ENCODE data around the gene SLC37A2. TPM values are rescaled to one million over a fixed set of nuclear protein-coding genes. Genes with fewer than 3 reads are reported as not detected.
"Not testable (repeated sequence)": the region's sequence is repeated elsewhere in the genome, so short reads cannot be mapped to it uniquely, and the experiment has no call there.

Gene SLC37A2
- 1 to 10 TPM in 1 of 2 experiments, under 1 TPM in 1; 0.91 to 1.1 TPM for total RNA-seq

DNA sequence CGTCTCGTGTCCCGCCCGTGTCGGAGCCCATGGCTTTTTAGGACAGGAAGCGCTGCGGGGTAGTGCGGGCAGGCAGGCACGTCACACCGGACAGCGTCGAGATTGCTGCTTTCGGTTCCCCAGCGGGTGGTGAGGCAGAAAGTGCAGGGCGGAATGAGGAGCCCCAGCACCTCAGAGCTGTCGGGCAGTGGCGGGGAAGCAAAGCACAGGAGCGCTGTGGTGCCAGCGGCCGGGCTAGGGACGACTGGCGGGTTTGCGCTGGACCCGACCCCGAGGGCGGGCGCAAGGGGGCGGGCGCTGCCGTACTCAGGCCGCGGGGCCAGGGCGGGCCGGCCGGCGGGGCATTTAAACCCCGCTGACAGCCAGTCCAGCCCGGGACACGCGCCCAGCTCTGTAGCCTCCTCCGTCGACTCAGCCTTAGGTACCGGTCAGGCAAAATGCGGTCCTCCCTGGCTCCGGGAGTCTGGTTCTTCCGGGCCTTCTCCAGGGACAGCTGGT, at the start of gene SLC37A2:
Gene SLC37A2, plus strand, starts transcription at position 375 of the 498 bp plus-strand sequence. Its CDS starts 63 bp downstream, at position 438.
- Mint-ChIP-seq H3K27ac (no peak within 1 kb of the TSS), H3K4me1 (peaks cover 9% of the 10 kb centered on the region), H3K36me3 (no peaks in the 10 kb centered on the region), H3K27me3 (peaks cover 45% of the 10 kb centered on the region), H3K4me3 (peak within 1 kb of the TSS; percentile 81), H3K9me3 (ENCODE audit: low read depth) (no peaks in the 10 kb centered on the region)
- ATAC-seq = peak; percentile 92
- CTCF ChIA-PET = interaction anchor here (0.8 to 1.0 kb wide), 2 partner anchors 61 to 79 kb away, joined by 3 to 5 read pairs; no protein-coding TSS in a partner anchor
- DNase-seq = peak; percentile 81

DNA sequence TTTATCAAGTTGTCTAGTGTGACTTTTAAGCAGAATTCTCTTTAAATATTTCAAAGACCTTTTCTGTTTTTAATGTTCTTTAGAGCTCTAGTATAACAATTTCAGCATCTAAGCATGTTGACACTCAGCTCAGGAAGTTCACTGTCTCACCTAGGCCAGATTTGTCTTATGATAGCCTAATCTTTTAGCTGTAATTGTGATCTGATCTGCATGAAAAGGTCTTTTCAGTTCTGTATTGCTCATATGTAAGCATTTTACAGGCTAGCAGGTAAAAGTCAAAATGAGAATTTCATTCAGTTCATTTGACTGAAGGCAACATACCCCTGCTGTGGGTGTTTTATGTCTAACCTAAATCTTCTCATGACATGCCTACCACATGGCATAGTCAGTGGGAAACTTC, 46.7 kb upstream of the SLC37A2 start:
- Mint-ChIP-seq H3K36me3 (peaks cover 15% of the 10 kb centered on the region), H3K4me1 (no peaks in the 10 kb centered on the region), H3K27me3 (no peaks in the 10 kb centered on the region), H3K27ac (no peak overlapping the region), H3K9me3 (ENCODE audit: low read depth) (peaks cover 7% of the 10 kb centered on the region), H3K4me3 (no peak overlapping the region)
- no peak for DNase-seq
- no peak for ATAC-seq
- CTCF ChIA-PET = no interaction called here

DNA sequence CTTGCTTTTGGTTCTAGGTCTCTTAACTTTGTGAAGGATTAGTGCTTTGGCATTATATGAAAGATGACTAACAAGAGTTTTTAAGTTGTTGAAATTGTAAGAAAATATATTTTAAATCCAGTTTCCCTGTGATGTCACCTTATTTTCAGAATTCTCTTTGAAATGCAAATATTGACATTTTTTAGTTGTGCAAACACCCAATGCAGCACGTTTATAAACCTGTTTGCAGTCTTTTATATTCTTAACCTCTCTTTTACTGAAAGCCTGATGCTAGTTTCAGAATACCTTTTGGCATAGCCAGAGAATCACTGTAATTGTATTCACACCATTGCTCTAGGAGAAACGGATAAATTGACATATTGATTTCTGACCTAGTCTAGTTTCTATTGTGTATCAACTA, 42.8 kb upstream of the SLC37A2 start:
- DNase-seq = no peak
- Mint-ChIP-seq H3K4me1 (no peaks in the 10 kb centered on the region), H3K36me3 (no peaks in the 10 kb centered on the region), H3K27me3 (no peaks in the 10 kb centered on the region), H3K27ac (no peak overlapping the region), H3K9me3 (ENCODE audit: low read depth) (no peaks in the 10 kb centered on the region), H3K4me3 (no peak overlapping the region)
- CTCF ChIA-PET = no interaction called here
- ATAC-seq = no peak

DNA sequence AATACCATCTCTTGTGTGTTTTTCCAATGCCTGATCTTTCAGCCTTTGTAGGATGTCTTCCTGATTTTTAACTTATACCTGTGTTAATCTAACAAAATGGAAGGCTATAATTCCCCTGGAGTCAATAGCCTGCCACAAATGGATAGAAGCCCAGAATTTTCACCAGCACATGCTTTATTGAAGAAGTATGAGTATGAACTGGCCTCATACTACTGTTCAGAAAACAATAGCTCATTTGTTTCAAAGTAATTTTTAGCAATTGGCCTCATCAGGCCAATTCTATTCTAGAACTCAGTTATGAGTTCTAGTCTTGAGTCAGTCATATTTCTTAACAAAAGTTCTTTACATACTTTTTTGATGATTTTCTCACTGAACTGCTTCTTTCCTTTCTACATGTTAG, 40.6 kb upstream of the SLC37A2 start:
- ATAC-seq (no peak), DNase-seq (no peak)
- Mint-ChIP-seq H3K4me1 (no peaks in the 10 kb centered on the region), H3K36me3 (no peaks in the 10 kb centered on the region), H3K9me3 (ENCODE audit: low read depth) (no peaks in the 10 kb centered on the region), H3K27me3 (no peaks in the 10 kb centered on the region), H3K27ac (no peak overlapping the region), H3K4me3 (no peak overlapping the region)
- CTCF ChIA-PET = no interaction called here

DNA sequence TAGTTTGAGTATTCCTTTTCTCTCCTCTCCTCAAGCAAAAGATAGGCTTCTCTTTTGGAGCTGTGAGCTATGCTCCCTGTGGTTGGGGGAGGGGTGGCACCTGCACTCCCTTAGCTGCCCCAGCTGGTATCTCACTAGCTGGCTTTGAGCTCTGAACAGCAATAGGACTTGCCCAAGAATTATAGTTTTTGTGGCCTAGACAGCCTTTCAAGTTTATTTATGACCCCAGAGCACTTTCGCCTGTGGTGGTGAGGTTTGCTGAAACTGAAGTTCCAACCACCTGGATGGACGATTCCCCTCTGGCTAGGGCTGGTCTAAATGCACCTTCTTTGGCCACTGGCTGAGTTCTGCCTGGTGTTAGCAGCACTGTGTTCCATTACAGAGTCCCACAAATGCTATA, 37.1 kb upstream of the SLC37A2 start:
- Mint-ChIP-seq H3K27me3 (no peaks in the 10 kb centered on the region), H3K27ac (no peak overlapping the region), H3K36me3 (peaks cover 10% of the 10 kb centered on the region), H3K4me1 (no peaks in the 10 kb centered on the region), H3K4me3 (no peak overlapping the region), H3K9me3 (ENCODE audit: low read depth) (no peaks in the 10 kb centered on the region)
- CTCF ChIA-PET = no interaction called here
- ATAC-seq = no peak
- DNase-seq = no peak

DNA sequence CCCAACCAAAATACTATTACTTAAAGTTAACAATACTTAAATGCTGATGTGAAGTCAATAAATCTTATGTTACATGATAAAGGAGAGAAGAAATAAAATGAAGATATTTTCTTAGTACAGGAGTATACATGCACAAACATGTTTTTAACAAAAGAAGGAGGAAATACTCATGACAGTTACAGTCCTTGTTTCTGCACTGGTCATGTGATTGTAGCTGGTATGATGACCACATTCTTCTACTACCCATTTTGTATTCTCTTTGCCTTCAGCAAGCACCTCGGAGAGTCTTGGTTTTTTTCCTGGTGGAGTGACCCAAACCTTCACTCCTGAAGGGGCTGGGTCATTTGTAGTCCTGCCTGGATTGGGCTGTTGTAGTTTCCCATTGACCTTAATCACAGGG, 33.7 kb upstream of the SLC37A2 start:
- ATAC-seq; DNase-seq; CTCF ChIA-PET; H3K27me3 Mint-ChIP-seq; H3K9me3 Mint-ChIP-seq (ENCODE audit: low read depth); H3K4me3 Mint-ChIP-seq; H3K27ac Mint-ChIP-seq; H3K4me1 Mint-ChIP-seq: not testable (repeated sequence)
- peaks cover 22% of the 10 kb centered on the region for H3K36me3 Mint-ChIP-seq

DNA sequence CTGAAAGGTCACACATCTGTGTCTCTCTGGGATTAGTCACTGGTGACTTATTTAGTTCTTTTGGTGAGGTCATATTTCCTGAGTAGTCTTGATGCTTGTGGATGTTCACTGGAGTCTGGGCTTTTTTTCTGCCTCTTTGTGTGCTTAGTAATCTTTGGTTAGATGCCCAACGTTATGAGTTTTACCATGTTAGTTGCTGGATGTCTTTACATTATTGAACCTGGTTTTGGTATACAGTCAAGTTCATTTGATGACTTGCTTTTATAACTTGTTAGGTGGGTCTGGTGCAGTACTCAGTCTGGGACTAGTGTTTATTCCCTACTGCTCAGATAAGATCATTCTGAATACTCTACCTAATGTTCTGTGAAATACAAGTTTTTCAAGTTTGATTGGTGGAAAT, 26.2 kb upstream of the SLC37A2 start:
- ATAC-seq (peak; percentile 82), DNase-seq (no peak)
- H3K4me3 Mint-ChIP-seq = no peak overlapping the region
- no peak overlapping the region for H3K27ac Mint-ChIP-seq
- H3K36me3 Mint-ChIP-seq = peaks cover 20% of the 10 kb centered on the region
- CTCF ChIA-PET = no interaction called here
- H3K4me1 Mint-ChIP-seq = peaks cover 13% of the 10 kb centered on the region
- peaks cover 6% of the 10 kb centered on the region for H3K9me3 Mint-ChIP-seq (ENCODE audit: low read depth)
- no peaks in the 10 kb centered on the region for H3K27me3 Mint-ChIP-seq

DNA sequence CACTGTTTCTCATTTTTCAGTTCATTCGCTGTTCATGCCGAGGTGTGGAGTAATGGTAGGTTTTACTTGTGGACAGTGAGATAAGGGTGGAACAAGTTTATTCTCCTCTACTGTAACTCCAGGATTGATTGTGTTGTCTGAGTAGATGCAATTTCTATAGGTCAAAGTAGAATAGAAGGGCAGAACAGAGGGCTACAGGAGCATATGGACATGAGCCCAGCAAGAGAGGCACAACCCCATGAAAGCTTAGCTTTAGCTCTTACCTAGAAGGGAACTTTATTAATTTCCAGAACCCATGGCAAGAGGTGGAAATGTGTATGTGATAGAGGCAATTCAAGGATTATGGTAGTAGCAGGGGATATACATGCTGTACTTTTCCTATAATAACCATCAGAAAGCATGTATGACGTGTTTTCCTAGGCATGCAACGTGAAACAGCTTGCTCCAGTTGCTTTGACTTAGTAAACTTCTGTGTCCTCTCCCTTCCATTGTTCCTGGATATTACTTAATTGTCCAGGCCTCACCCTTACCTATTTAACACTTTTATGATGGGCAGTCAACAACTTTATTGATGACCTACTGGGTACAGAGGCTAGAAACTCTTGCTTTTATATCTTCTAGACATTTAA, 13.8 kb upstream of the SLC37A2 start:
- ATAC-seq = no peak
- DNase-seq = no peak
- Mint-ChIP-seq H3K4me3 (no peak overlapping the region), H3K27me3 (peaks cover 2% of the 10 kb centered on the region), H3K4me1 (peaks cover 11% of the 10 kb centered on the region), H3K9me3 (ENCODE audit: low read depth) (no peaks in the 10 kb centered on the region), H3K36me3 (peaks cover 3% of the 10 kb centered on the region), H3K27ac (no peak overlapping the region)
- CTCF ChIA-PET = no interaction called here

DNA sequence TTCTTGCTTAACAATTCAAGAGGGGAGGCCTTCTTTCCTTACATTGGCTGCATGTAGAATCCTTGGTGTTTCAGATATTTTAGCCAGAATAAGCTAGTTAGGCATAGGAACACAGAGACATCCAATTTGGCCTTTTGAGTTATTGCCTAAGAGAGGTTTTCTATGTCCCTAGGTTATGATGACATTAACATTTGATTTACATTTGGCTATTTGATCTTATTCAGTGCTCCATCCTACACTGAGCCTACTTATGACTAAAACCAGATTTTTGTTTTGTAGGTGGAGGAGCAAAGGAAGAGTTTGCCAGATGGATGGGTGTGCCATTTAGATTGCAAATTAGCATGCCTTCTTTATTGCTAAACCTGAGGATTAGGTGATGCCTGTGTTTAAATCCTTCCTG, 11.1 kb upstream of the SLC37A2 start:
- no peak overlapping the region for H3K4me3 Mint-ChIP-seq
- CTCF ChIA-PET = interaction anchor here (1.3 kb wide), 1 partner anchor 90 kb away, joined by 3 read pairs; no protein-coding TSS in a partner anchor
- no peaks in the 10 kb centered on the region for H3K9me3 Mint-ChIP-seq (ENCODE audit: low read depth)
- H3K27ac Mint-ChIP-seq = no peak overlapping the region
- no peaks in the 10 kb centered on the region for H3K36me3 Mint-ChIP-seq
- peaks cover 11% of the 10 kb centered on the region for H3K4me1 Mint-ChIP-seq
- no peak for DNase-seq
- ATAC-seq = no peak
- H3K27me3 Mint-ChIP-seq = peaks cover 4% of the 10 kb centered on the region

DNA sequence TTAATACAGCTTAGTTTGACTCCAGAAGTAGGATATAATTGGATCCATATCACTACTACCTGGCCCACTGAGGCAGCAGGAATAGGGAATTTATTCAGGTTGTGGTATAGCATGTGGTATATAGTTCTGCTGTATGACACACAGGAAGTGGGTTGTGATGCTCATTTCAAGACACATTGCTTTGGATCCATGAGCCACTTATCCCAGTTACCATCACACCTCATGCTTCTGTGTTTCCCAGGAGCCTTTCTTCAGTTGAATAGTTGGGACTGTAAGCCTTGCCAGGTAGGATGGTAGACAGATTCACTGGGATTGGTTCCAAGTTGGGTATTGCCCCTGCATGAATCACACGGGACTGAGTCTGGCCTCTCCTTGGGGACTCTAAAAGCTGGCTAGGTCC, 9.9 kb upstream of the SLC37A2 start:
- peaks cover 11% of the 10 kb centered on the region for H3K4me1 Mint-ChIP-seq
- CTCF ChIA-PET = no interaction called here
- no peak overlapping the region for H3K27ac Mint-ChIP-seq
- peaks cover 5% of the 10 kb centered on the region for H3K27me3 Mint-ChIP-seq
- no peak overlapping the region for H3K4me3 Mint-ChIP-seq
- ATAC-seq (no peak), DNase-seq (no peak)
- no peaks in the 10 kb centered on the region for H3K36me3 Mint-ChIP-seq
- no peaks in the 10 kb centered on the region for H3K9me3 Mint-ChIP-seq (ENCODE audit: low read depth)

DNA sequence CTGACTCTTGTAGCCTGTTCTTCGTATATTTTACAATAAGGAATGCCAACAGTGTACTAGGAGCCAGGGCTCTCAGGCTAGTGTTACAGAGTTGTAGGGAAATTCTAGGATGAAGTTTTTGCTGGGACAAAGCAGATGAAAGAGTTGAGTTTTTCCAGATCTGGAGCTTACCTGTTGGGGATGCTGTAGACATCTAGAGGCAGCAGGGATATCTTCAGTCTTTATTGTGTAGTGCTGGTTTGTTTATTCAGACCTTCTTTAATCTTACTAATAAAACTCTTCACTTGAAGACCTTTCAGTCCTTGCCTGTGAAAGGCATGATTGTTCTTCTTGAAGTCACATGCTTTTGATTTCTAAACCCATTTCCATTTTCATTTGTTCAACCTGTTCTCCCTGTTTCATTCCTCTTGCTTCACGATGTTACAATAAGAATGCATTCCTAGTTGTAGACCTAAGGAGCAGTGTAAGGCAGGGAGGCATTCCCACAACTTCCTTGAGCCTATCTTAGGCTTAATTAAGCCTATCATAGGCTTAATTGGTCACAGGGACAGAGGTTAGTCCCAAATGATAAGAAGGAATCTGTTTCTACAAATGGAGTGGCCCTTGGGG, 7.9 kb upstream of the SLC37A2 start:
- H3K27ac Mint-ChIP-seq = no peak overlapping the region
- CTCF ChIA-PET = no interaction called here
- H3K27me3 Mint-ChIP-seq = peaks cover 5% of the 10 kb centered on the region
- no peaks in the 10 kb centered on the region for H3K9me3 Mint-ChIP-seq (ENCODE audit: low read depth)
- ATAC-seq (no peak), DNase-seq (no peak)
- H3K4me3 Mint-ChIP-seq = no peak overlapping the region
- no peaks in the 10 kb centered on the region for H3K36me3 Mint-ChIP-seq
- peaks cover 11% of the 10 kb centered on the region for H3K4me1 Mint-ChIP-seq

DNA sequence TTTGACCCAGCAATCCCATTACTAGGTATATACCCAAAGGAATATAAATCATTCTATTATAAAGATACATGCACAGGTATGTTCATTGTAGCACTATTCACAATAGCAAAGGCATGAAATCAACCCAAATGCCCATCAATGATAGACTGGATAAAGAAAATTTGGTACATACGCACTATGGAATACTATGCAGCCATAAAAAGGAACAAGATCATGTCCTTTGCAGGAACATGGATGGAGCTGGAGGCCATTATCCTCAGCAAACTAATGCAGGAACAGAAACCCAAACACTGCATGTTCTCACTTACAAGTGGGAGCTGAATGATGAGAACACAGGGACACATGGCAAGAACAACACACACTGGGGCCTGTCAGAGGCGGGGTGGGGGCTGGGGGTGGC, 7.0 kb upstream of the SLC37A2 start:
- DNase-seq; H3K27me3 Mint-ChIP-seq; H3K9me3 Mint-ChIP-seq (ENCODE audit: low read depth); H3K36me3 Mint-ChIP-seq; H3K27ac Mint-ChIP-seq; H3K4me3 Mint-ChIP-seq; CTCF ChIA-PET; ATAC-seq: not testable (repeated sequence)
- peaks cover 11% of the 10 kb centered on the region for H3K4me1 Mint-ChIP-seq

DNA sequence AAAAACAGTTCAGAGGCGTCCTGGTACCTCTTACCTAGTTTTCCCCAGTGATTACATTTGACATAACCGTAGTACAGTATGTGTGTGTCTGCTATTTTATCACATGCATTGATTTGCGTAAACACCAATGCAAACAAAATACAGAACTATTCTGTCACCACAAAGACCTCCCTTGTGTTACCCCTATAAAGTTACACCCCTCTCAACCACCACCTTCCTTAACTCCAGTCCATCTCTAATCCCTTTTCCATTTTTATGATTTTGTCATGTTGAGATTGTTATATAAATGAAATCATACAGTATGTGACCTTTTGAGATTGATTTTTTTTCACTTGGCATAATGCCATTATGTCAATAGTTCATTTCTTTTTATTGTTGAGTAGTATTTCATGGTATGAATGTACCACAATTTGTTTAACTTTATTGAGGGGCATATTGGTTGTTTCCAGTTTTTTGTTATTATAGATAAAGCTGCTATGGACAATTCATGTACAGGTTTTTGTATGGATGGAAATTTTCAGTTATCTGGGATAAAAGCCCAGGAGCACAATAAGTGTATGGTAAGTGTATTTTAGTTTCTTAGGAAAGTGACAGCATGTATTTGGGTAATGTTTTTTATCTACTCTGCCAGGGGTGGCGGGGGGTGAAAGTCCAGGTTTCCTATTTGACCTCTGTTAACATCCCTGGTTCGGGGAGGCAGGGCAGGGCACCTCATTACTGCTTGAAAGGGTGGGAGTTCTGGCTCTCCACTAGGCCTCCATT, 6.0 kb upstream of the SLC37A2 start:
- ATAC-seq (no peak), DNase-seq (no peak)
- H3K9me3 Mint-ChIP-seq (ENCODE audit: low read depth) = no peaks in the 10 kb centered on the region
- no peak overlapping the region for H3K4me3 Mint-ChIP-seq
- peaks cover 11% of the 10 kb centered on the region for H3K4me1 Mint-ChIP-seq
- H3K27me3 Mint-ChIP-seq = peaks cover 12% of the 10 kb centered on the region
- CTCF ChIA-PET = no interaction called here
- H3K36me3 Mint-ChIP-seq = no peaks in the 10 kb centered on the region
- no peak overlapping the region for H3K27ac Mint-ChIP-seq

DNA sequence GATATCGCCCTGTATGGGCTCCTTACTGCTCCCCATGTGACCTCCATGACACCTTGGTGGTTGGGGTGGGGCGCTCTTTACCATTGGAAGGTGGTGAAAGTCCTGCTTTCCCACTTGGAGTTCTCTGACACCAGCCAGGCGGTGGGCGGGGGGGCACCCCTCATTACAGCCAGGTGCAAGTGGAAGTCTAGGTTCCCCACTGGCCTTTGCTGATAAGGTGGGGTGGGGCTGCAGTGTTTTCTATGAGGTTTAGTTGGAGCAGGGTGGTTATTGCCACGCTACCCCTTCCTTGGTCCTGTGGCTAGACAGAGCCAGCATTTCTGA, 5.5 kb upstream of the SLC37A2 start:
- H3K36me3 Mint-ChIP-seq = no peaks in the 10 kb centered on the region
- H3K27ac Mint-ChIP-seq = no peak overlapping the region
- no peak for ATAC-seq
- peaks cover 17% of the 10 kb centered on the region for H3K27me3 Mint-ChIP-seq
- H3K4me1 Mint-ChIP-seq = peaks cover 11% of the 10 kb centered on the region
- CTCF ChIA-PET = no interaction called here
- no peak overlapping the region for H3K4me3 Mint-ChIP-seq
- no peaks in the 10 kb centered on the region for H3K9me3 Mint-ChIP-seq (ENCODE audit: low read depth)
- DNase-seq = no peak

Data from activated CD8-positive, alpha-beta memory T cell treated with anti-CD3 and anti-CD28 coated beads, Interleukin-2, amount 10 ng/mL, durations not matched to agents 7 days and 5 days (primary cell).